ENCODE measurements around the gene RING1. TPM values are rescaled to one million over a fixed set of nuclear protein-coding genes. Genes with fewer than 3 reads are reported as not detected.

The RING1 gene
- total RNA-seq, 2 experiments from 2014 or later: 27.1 to 28.6 TPM

DNA sequence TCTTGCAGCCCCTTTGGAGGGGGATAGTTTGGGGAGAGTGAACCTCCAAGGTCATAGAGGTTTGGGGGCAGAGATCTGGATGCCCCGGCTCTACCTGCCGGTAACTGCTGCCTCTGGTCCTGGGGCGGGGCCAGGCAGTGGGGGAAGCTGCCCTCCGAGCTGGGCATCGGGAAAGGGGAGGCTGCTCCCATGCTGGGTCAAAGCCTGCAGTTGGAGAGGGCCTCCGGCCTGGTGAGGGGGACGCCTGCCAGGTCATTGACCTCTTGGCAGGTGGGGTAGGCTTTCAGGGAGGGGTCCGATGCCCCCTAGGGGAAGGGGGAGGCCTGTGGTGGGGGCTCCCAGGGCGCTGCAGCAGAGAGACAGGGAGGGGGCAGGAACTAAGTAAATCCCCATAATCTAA lies 23.1 kb upstream of the RING1 start:
- ChIA-PET POLR2A (no interaction called here), CTCF (no interaction called here)
- H3K9me3 Mint-ChIP-seq: peaks cover 13% of the 10 kb centered on the region
- Histone ChIP-seq H3K36me3 (ENCODE audit: insufficient read depth, low read length) (no peaks in the 10 kb centered on the region), H3K4me3 (ENCODE audit: low read length) (no peak overlapping the region), H3K9me3 (ENCODE audit: control insufficient read depth in 1 of 2, insufficient read depth in 1 of 2, low read length in 2 of 2) (peaks cover 0 to 4% of the 10 kb centered on the region in 2 experiments), H3K4me1 (ENCODE audit: insufficient read depth, low read length) (peaks cover 24% of the 10 kb centered on the region), H3K27me3 (ENCODE audit: control insufficient read depth in 1 of 2, insufficient read depth in 2 of 2, low read length in 2 of 2) (no peaks in the 10 kb centered on the region), H3K27ac (ENCODE audit: low read depth in 1 of 2, low read length in 2 of 2) (no peak overlapping the region)
- DNase-seq: no peak
- no peak for TF ChIP-seq CTCF (IDR thresholded peaks at IDR 0.05)
- no peak overlapping the region for H3K27ac Mint-ChIP-seq
- peaks cover 37% of the 10 kb centered on the region for H3K27me3 Mint-ChIP-seq
- peaks cover 25% of the 10 kb centered on the region for H3K4me1 Mint-ChIP-seq (ENCODE audit: low read depth)
- intact Hi-C loops (cut with DNase I, micrococcal nuclease): no loop called here
- peaks cover 16% of the 10 kb centered on the region for H3K36me3 Mint-ChIP-seq (ENCODE audit: low read depth)
- ATAC-seq (ENCODE audit: poor library complexity): no peak
- no peak overlapping the region for H3K4me3 Mint-ChIP-seq

DNA sequence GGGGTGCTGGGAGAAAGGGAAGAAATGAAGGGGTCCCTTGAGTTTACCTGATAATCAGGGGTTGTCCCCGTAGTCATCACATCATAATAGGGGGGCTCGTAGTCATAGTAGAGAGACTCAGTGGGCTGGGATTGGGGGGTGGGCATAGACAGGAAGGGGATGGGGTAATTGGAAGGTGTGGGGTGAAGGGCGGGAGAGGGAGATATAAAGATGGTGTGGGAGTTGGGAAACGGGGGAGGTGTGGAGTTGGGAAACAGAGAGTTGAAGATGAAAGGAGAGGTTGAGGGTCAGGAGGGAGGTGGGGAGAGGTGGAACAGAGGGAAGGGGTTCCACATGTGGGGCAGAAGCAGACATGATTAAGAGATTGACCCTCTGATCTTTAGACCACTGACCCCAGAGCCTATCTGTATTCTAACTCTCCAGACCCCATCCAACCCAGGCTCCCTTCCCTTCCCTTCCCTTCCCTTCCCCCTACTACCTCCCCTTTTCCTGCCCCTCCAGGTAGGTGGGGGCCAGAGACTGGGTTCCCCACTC lies 22.6 kb upstream of the RING1 start:
- peaks cover 0 to 4% of the 10 kb centered on the region in 2 experiments for H3K9me3 ChIP-seq (ENCODE audit: control insufficient read depth in 1 of 2, insufficient read depth in 1 of 2, low read length in 2 of 2)
- H3K9me3 Mint-ChIP-seq: peaks cover 13% of the 10 kb centered on the region
- no peak overlapping the region for H3K27ac ChIP-seq (ENCODE audit: low read depth in 1 of 2, low read length in 2 of 2)
- H3K4me3 ChIP-seq (ENCODE audit: low read length): no peak overlapping the region
- H3K27me3 Mint-ChIP-seq: peaks cover 42% of the 10 kb centered on the region
- H3K4me3 Mint-ChIP-seq: no peak overlapping the region
- no peak for TF ChIP-seq CTCF (IDR thresholded peaks at IDR 0.05)
- no peak overlapping the region for H3K27ac Mint-ChIP-seq
- intact Hi-C loops (cut with DNase I, micrococcal nuclease): no loop called here
- H3K36me3 Mint-ChIP-seq (ENCODE audit: low read depth): peaks cover 16% of the 10 kb centered on the region
- ATAC-seq (ENCODE audit: poor library complexity) (no peak), DNase-seq (no peak)
- H3K4me1 ChIP-seq (ENCODE audit: insufficient read depth, low read length): peaks cover 24% of the 10 kb centered on the region
- CTCF ChIA-PET: interaction anchor here (1.1 kb wide), 1 partner anchor 63 kb away, joined by 3 read pairs; no protein-coding TSS in a partner anchor
- peaks cover 25% of the 10 kb centered on the region for H3K4me1 Mint-ChIP-seq (ENCODE audit: low read depth)
- H3K27me3 ChIP-seq (ENCODE audit: control insufficient read depth in 1 of 2, insufficient read depth in 2 of 2, low read length in 2 of 2): peaks cover 2% of the 10 kb centered on the region in 2 experiments
- POLR2A ChIA-PET: no interaction called here
- no peaks in the 10 kb centered on the region for H3K36me3 ChIP-seq (ENCODE audit: insufficient read depth, low read length)

GRCh38 chr6:33187809-33188208 lies 20.5 kb upstream of the RING1 start:
- POLR2A ChIA-PET: no interaction called here
- H3K36me3 ChIP-seq (ENCODE audit: insufficient read depth, low read length): no peaks in the 10 kb centered on the region
- H3K27me3 ChIP-seq (ENCODE audit: control insufficient read depth in 1 of 2, insufficient read depth in 2 of 2, low read length in 2 of 2): peaks cover 15 to 19% of the 10 kb centered on the region in 2 experiments
- H3K9me3 ChIP-seq (ENCODE audit: control insufficient read depth in 1 of 2, insufficient read depth in 1 of 2, low read length in 2 of 2): peaks cover 0 to 4% of the 10 kb centered on the region in 2 experiments
- peaks cover 16% of the 10 kb centered on the region for H3K36me3 Mint-ChIP-seq (ENCODE audit: low read depth)
- H3K4me3 ChIP-seq (ENCODE audit: low read length): no peak overlapping the region
- no peak overlapping the region for H3K27ac Mint-ChIP-seq
- no peak overlapping the region for H3K4me3 Mint-ChIP-seq
- H3K4me1 Mint-ChIP-seq (ENCODE audit: low read depth): peaks cover 31% of the 10 kb centered on the region
- TF ChIP-seq CTCF (IDR thresholded peaks at IDR 0.05): no peak
- intact Hi-C loops (cut with DNase I, micrococcal nuclease): no loop called here
- DNase-seq (no peak), ATAC-seq (ENCODE audit: poor library complexity) (no peak)
- no peak overlapping the region for H3K27ac ChIP-seq (ENCODE audit: low read depth in 1 of 2, low read length in 2 of 2)
- peaks cover 11% of the 10 kb centered on the region for H3K9me3 Mint-ChIP-seq
- peaks cover 57% of the 10 kb centered on the region for H3K27me3 Mint-ChIP-seq
- peaks cover 37% of the 10 kb centered on the region for H3K4me1 ChIP-seq (ENCODE audit: insufficient read depth, low read length)
- CTCF ChIA-PET: no interaction called here
